HL-60 (cell line): ENCODE measurements around the gene CISD1.

ENCODE experiments used
- DNase-seq, 2 experiments: peaks; one replicate each; pipeline ENCODE4 v3.0.0-alpha.2; 2010 to 2020; ENCODE audit warnings: low read depth in 1 of 2, low spot score in 1 of 2
- H3K27ac ChIP-seq: fragments of 250-450 bp; sonication (Bioruptor Pico); replicated peaks from 2 replicates; pipeline ENCODE4 v1.5.1; 2020; ENCODE audit warnings: mild to moderate bottlenecking, moderate library complexity
- H3K27me3 ChIP-seq: fragments of 250-450 bp; sonication (Bioruptor Pico); 2 replicates; pipeline ENCODE4 v1.5.1; 2021; ENCODE audit warnings: mild to moderate bottlenecking, moderate library complexity; ENCODE audit not compliant: insufficient read depth, poor library complexity, severe bottlenecking
- H3K4me3 ChIP-seq: replicated peaks from 2 replicates; pipeline ENCODE4 v1.5.1; 2011; ENCODE audit warnings: mild to moderate bottlenecking, control low read depth, low read length; ENCODE audit not compliant: insufficient read depth
- CTCF ChIP-seq: IDR thresholded peaks from one replicate; pipeline ENCODE4 v1.5.1; 2011; ENCODE audit warnings: low read length, control low read depth, inconsistent platforms; ENCODE audit not compliant: insufficient read depth
- GABPA ChIP-seq: IDR thresholded peaks from 2 replicates; pipeline ENCODE4 v1.6.1; 2012; ENCODE audit warnings: low read depth
- POLR2AphosphoS5 ChIP-seq: IDR thresholded peaks from 2 replicates; pipeline ENCODE4 v1.6.1; 2012; ENCODE audit warnings: low read depth
- REST ChIP-seq: IDR thresholded peaks from 2 replicates; pipeline ENCODE4 v1.6.1; 2012; ENCODE audit warnings: low read depth; ENCODE audit not compliant: insufficient replicate concordance
- SPI1 ChIP-seq: IDR thresholded peaks from 2 replicates; pipeline ENCODE4 v1.6.1; 2012; ENCODE audit warnings: low read depth, mild to moderate bottlenecking, borderline replicate concordance

Gene CISD1

GRCh38 chr10:58266003-58266825, 2.7 kb upstream of the CISD1 start:
- Histone ChIP-seq H3K27ac (peak overlapping the region; percentile 96), H3K27me3 (no peaks in the 10 kb centered on the region), H3K4me3 (peak overlapping the region; percentile 83)
- no peak for TF ChIP-seq POLR2AphosphoS5
- no peak for TF ChIP-seq SPI1
- no peak for TF ChIP-seq CTCF
- no peak for TF ChIP-seq GABPA
- TF ChIP-seq REST: no peak
- DNase-seq: peak; percentile 45 to 81

- TF ChIP-seq POLR2AphosphoS5 (peak; percentile 71; the same call in 1 of the 2 replicates), SPI1 (peak; percentile 55; the same call in 1 of the 2 replicates), CTCF (no peak), REST (peak; percentile 27), GABPA (no peak)
- Histone ChIP-seq H3K27ac (peak overlapping the region; percentile 96), H3K4me3 (peak overlapping the region; percentile 83), H3K27me3 (no peaks in the 10 kb centered on the region)
- DNase-seq: peak; percentile 71 to 90
Observed at GRCh38 chr10:58266826-58267712, 1.9 kb upstream of the CISD1 start.

- no peak; the same call in 1 of the 2 replicates for TF ChIP-seq POLR2AphosphoS5
- TF ChIP-seq SPI1: no peak
- no peak for TF ChIP-seq REST
- no peak for TF ChIP-seq CTCF
- TF ChIP-seq GABPA: no peak
- DNase-seq: peak; percentile 84 to 93
- H3K27ac ChIP-seq: peak within 1 kb of the TSS; percentile 96
- H3K4me3 ChIP-seq: peak within 1 kb of the TSS; percentile 83
- no peaks in the 10 kb centered on the region for H3K27me3 ChIP-seq
Observed at GRCh38 chr10:58267713-58268453, 1.1 kb upstream of the CISD1 start, which contains the start of gene IPMK. Gene IPMK, minus strand, starts transcription at chr10:58267894. Its CDS starts 283 bp downstream, at chr10:58267611.
